WTC11 (cell line): ENCODE results near the gene ITSN1. TPM values are rescaled to one million over a fixed set of nuclear protein-coding genes. Genes with fewer than 3 reads are reported as not detected.

Source experiments
- ATAC-seq: fragments of 200-7000 bp; cut with Tn5 transposase; 2 replicates; pipeline ENCODE4 v1.10.0; 2021; ENCODE audit warnings: mild to moderate bottlenecking, moderate library complexity
- CTCF ChIA-PET: fragments of 300-600 bp; sonication (Branson Sonifier 250); formaldehyde crosslinking; loops from one replicate; lab custom pipeline; 2021; ENCODE audit warnings: antibody characterized with exemption; lab: Charles Lee
- POLR2A ChIA-PET: fragments of 350-600 bp; sonication (Branson Sonifier 250); formaldehyde crosslinking; loops from one replicate; lab custom pipeline; 2021; ENCODE audit warnings: antibody characterized with exemption; lab: Charles Lee
- DNase-seq: peaks from one replicate; pipeline ENCODE4 v3.0.0; 2021; ENCODE audit warnings: low spot score
- H3K27ac Mint-ChIP-seq: 2 replicates; pipeline ENCODE4 v1.8.0; 2021; ENCODE audit warnings: mixed read lengths
- H3K27me3 Mint-ChIP-seq: 2 replicates; pipeline ENCODE4 v1.8.0; 2021; ENCODE audit warnings: low read depth, mild to moderate bottlenecking, moderate library complexity, mixed read lengths
- H3K36me3 Mint-ChIP-seq: 2 replicates; pipeline ENCODE4 v1.8.0; 2021; ENCODE audit warnings: mixed read lengths
- H3K4me1 Mint-ChIP-seq: 2 replicates; pipeline ENCODE4 v1.8.0; 2022; ENCODE audit warnings: mixed read lengths
- H3K4me3 Mint-ChIP-seq: 2 replicates; pipeline ENCODE4 v1.8.0; 2021; ENCODE audit warnings: mild to moderate bottlenecking, moderate library complexity, mixed read lengths
- H3K9me3 Mint-ChIP-seq: 2 replicates; pipeline ENCODE4 v1.8.0; 2021; ENCODE audit warnings: mixed read lengths
- AR ChIP-seq: fragments of 250-450 bp; sonication (Bioruptor Pico); IDR thresholded peaks from 2 replicates; pipeline ENCODE4 v1.9.0; 2021; ENCODE audit warnings: mild to moderate bottlenecking
- ARID4B ChIP-seq: sonication (generic); formaldehyde crosslinking; IDR thresholded peaks from 2 replicates; pipeline ENCODE4 v1.8.0; 2023; ENCODE audit warnings: missing genetic modification reagents, mild to moderate bottlenecking, borderline replicate concordance
- CBFB ChIP-seq: sonication (generic); formaldehyde crosslinking; IDR thresholded peaks from 2 replicates; pipeline ENCODE4 v1.8.1; 2022; ENCODE audit warnings: mild to moderate bottlenecking, low read depth, missing genetic modification reagents
- CREB1 ChIP-seq: sonication (generic); formaldehyde crosslinking; IDR thresholded peaks from 2 replicates; pipeline ENCODE4 v1.8.0; 2023; ENCODE audit warnings: mild to moderate bottlenecking, missing genetic modification reagents
- E2F1 ChIP-seq: sonication (generic); formaldehyde crosslinking; IDR thresholded peaks from 2 replicates; pipeline ENCODE4 v1.8.0; 2022; ENCODE audit warnings: mild to moderate bottlenecking, missing genetic modification reagents
- FOXP1 ChIP-seq: sonication (generic); formaldehyde crosslinking; IDR thresholded peaks from 2 replicates; pipeline ENCODE4 v1.8.0; 2022; ENCODE audit warnings: missing genetic modification reagents, mild to moderate bottlenecking, moderate library complexity, borderline replicate concordance
- JUN ChIP-seq: sonication (generic); formaldehyde crosslinking; IDR thresholded peaks from 2 replicates; pipeline ENCODE4 v1.8.0; 2023; ENCODE audit warnings: mild to moderate bottlenecking, missing genetic modification reagents
- NFE2L1 ChIP-seq: sonication (generic); formaldehyde crosslinking; IDR thresholded peaks from 2 replicates; pipeline ENCODE4 v1.8.1; 2023; ENCODE audit warnings: missing genetic modification reagents
- PRDM15 ChIP-seq: sonication (generic); formaldehyde crosslinking; IDR thresholded peaks from 2 replicates; pipeline ENCODE4 v1.8.0; 2022; ENCODE audit warnings: missing genetic modification reagents
- RELA ChIP-seq: sonication (generic); formaldehyde crosslinking; IDR thresholded peaks from 2 replicates; pipeline ENCODE4 v1.8.1; 2022; ENCODE audit warnings: missing genetic modification reagents, mild to moderate bottlenecking, borderline replicate concordance
- RORB ChIP-seq: fragments of 250-450 bp; sonication (Bioruptor Pico); IDR thresholded peaks from 2 replicates; pipeline ENCODE4 v1.9.0; 2021; ENCODE audit warnings: mild to moderate bottlenecking
- SMAD4 ChIP-seq: sonication (generic); formaldehyde crosslinking; IDR thresholded peaks from 2 replicates; pipeline ENCODE4 v1.8.0; 2022; ENCODE audit warnings: mild to moderate bottlenecking, missing genetic modification reagents
- TCF7 ChIP-seq: sonication (generic); formaldehyde crosslinking; IDR thresholded peaks from 2 replicates; pipeline ENCODE4 v1.8.0; 2022; ENCODE audit warnings: mild to moderate bottlenecking, low read depth, missing genetic modification reagents, moderate library complexity
- TEAD1 ChIP-seq: sonication (generic); formaldehyde crosslinking; IDR thresholded peaks from 2 replicates; pipeline ENCODE4 v1.8.0; 2022; ENCODE audit warnings: mild to moderate bottlenecking, missing genetic modification reagents
- TEAD4 ChIP-seq: sonication (generic); formaldehyde crosslinking; IDR thresholded peaks from 2 replicates; pipeline ENCODE4 v1.8.0; 2022; ENCODE audit warnings: mild to moderate bottlenecking, missing genetic modification reagents
- TP53 ChIP-seq: sonication (generic); formaldehyde crosslinking; IDR thresholded peaks from 2 replicates; pipeline ENCODE4 v1.8.1; 2023; ENCODE audit warnings: mild to moderate bottlenecking, missing genetic modification reagents
- ZNF263 ChIP-seq: sonication (generic); formaldehyde crosslinking; IDR thresholded peaks from 2 replicates; pipeline ENCODE4 v1.8.1; 2022; ENCODE audit warnings: low read depth, mild to moderate bottlenecking, moderate library complexity, missing genetic modification reagents
- ZNF416 ChIP-seq: fragments of 250-450 bp; sonication (Bioruptor Pico); IDR thresholded peaks from 2 replicates; pipeline ENCODE4 v1.9.0; 2021; ENCODE audit warnings: mild to moderate bottlenecking, inconsistent platforms
- total RNA-seq: library from RNA; stranded (reverse); gene quantifications from 3 replicates; pipeline ENCODE4 v1.2.3, GENCODE V29; 2021
- TF ChIP-seq, protein P1 (sequence below): fragments of 250-450 bp; sonication (Bioruptor Pico); IDR thresholded peaks from 2 replicates; pipeline ENCODE4 v1.9.0; 2021; ENCODE audit warnings: moderate library complexity, mild to moderate bottlenecking, inconsistent platforms, borderline replicate concordance
- TF ChIP-seq, protein P2 (sequence below): sonication (generic); formaldehyde crosslinking; IDR thresholded peaks from 2 replicates; pipeline ENCODE4 v1.8.1; 2022; ENCODE audit warnings: mild to moderate bottlenecking, missing genetic modification reagents, moderate library complexity, borderline replicate concordance
- TF ChIP-seq, protein P3 (sequence below): fragments of 200-600 bp; IDR thresholded peaks from 2 replicates; pipeline ENCODE4 v1.8.0; 2022; ENCODE audit warnings: antibody characterized with exemption

Gene ITSN1
- total RNA-seq, 1 experiment from 2014 or later = 69.6 TPM

- TF ChIP-seq E2F1 (CRISPR knock-in tag) = no peak
- TF ChIP-seq RELA (CRISPR knock-in tag) = no peak
- TF ChIP-seq, all 79 proteins: peak for 0
These were observed 236.5 kb downstream of the ITSN1 start (continued) for GRCh38 chr21:33878824-33879223.

GRCh38 chr21:33880626-33881025, 238.3 kb downstream of the ITSN1 start:
- no peak for ATAC-seq
- no peaks in the 10 kb centered on the region; the same call in 1 of the 2 replicates for H3K27me3 Mint-ChIP-seq
- no peak for DNase-seq
- POLR2A ChIA-PET = no interaction called here
- peaks cover 17% of the 10 kb centered on the region for H3K4me1 Mint-ChIP-seq
- no peaks in the 10 kb centered on the region for H3K36me3 Mint-ChIP-seq
- H3K27ac Mint-ChIP-seq = no peak overlapping the region
- TF ChIP-seq NFE2L1 (CRISPR knock-in tag) (no peak), SMAD4 (CRISPR knock-in tag) (no peak), ARID4B (no peak), TP53 (CRISPR knock-in tag) (no peak), TEAD1 (CRISPR knock-in tag) (no peak), JUN (CRISPR knock-in tag) (no peak), TEAD4 (CRISPR knock-in tag) (no peak), CBFB (CRISPR knock-in tag) (no peak), AR (CRISPR knock-in tag) (no peak), PRDM15 (CRISPR knock-in tag) (no peak), TCF7 (CRISPR knock-in tag) (no peak), ZNF263 (CRISPR knock-in tag) (no peak), ZNF416 (CRISPR knock-in tag) (no peak), RORB (no peak), FOXP1 (CRISPR knock-in tag) (no peak), CREB1 (no peak)
- TF ChIP-seq, protein P1, sequence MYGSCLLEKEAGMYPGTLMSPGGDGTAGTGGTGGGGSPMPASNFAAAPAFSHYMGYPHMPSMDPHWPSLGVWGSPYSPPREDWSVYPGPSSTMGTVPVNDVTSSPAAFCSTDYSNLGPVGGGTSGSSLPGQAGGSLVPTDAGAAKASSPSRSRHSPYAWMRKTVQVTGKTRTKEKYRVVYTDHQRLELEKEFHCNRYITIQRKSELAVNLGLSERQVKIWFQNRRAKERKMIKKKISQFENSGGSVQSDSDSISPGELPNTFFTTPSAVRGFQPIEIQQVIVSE (CRISPR knock-in tag) = no peak
- TF ChIP-seq, protein P2, sequence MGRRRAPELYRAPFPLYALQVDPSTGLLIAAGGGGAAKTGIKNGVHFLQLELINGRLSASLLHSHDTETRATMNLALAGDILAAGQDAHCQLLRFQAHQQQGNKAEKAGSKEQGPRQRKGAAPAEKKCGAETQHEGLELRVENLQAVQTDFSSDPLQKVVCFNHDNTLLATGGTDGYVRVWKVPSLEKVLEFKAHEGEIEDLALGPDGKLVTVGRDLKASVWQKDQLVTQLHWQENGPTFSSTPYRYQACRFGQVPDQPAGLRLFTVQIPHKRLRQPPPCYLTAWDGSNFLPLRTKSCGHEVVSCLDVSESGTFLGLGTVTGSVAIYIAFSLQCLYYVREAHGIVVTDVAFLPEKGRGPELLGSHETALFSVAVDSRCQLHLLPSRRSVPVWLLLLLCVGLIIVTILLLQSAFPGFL (CRISPR knock-in tag) = no peak
- TF ChIP-seq, protein P3, sequence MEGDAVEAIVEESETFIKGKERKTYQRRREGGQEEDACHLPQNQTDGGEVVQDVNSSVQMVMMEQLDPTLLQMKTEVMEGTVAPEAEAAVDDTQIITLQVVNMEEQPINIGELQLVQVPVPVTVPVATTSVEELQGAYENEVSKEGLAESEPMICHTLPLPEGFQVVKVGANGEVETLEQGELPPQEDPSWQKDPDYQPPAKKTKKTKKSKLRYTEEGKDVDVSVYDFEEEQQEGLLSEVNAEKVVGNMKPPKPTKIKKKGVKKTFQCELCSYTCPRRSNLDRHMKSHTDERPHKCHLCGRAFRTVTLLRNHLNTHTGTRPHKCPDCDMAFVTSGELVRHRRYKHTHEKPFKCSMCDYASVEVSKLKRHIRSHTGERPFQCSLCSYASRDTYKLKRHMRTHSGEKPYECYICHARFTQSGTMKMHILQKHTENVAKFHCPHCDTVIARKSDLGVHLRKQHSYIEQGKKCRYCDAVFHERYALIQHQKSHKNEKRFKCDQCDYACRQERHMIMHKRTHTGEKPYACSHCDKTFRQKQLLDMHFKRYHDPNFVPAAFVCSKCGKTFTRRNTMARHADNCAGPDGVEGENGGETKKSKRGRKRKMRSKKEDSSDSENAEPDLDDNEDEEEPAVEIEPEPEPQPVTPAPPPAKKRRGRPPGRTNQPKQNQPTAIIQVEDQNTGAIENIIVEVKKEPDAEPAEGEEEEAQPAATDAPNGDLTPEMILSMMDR = no peak
- H3K9me3 Mint-ChIP-seq = no peaks in the 10 kb centered on the region
- H3K4me3 Mint-ChIP-seq = no peak overlapping the region
- CTCF ChIA-PET = interaction anchor here (1.2 to 2.0 kb wide), 2 partner anchors 10 to 21 kb away, joined by 4 to 5 read pairs; no protein-coding TSS in a partner anchor
